GM19455 (cell line): ENCODE measurements around the gene LYRM4.
"Not testable (repeated sequence)": the region's sequence is repeated elsewhere in the genome, so short reads cannot be mapped to it uniquely, and the experiment has no call there.

Experiments
- ATAC-seq: cut with Tn5 transposase; IDR thresholded peaks from one replicate; pipeline ENCODE4 v1.9.1; 2021; ENCODE audit not compliant: unreplicated experiment

LYRM4 gene

DNA sequence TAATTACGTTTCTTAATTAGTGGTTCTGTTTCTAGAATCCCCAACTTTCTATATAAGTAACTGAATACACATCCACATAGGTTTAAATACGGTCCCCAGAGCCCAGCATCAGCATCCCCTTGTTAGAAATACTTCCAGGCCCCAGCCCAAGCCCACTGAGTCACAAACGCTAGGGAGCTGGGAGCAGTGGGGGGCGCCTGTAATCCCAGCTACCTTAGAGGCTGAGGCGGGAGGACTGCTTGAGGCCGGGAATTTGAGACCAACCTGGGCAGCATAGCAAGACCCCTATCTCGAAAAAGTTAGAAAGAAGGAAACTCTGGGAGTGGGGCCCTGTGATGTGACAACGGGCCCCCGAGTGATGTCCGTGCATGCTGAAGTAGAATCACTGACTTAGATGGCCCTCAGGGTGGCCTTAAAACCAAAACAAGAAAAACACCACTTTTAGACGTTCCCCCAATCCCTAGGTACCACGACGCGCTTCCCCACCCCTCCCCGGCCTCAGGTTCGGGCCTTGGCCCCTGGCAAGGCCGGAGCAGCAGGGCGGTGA, 176.9 kb downstream of the LYRM4 start:
- ATAC-seq = no peak

- ATAC-seq = no peak
Measured at GRCh38 chr6:5083307-5083583, 177.5 kb downstream of the LYRM4 start.

- no peak for ATAC-seq
Measured at GRCh38 chr6:5082487-5083306, 178.1 kb downstream of the LYRM4 start.

DNA sequence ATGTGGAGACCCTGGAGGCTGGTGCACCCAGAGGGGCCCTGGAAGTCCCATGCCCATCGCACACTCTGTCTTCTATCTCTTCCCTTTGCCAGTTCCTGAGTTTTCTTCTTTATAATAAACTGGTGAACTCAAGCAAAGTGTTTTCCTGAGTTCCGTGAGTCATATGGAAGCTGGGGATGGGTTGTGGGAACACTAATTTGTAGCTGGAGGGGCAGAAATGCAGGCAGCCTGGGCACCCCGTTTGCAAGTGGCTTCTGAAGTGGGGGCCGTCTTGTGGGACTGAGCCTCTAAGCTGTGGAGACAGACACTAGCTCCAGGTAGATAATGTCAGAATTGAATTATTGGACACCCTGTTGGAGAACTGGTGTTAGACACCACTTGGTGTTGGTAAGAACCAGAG, 178.8 kb downstream of the LYRM4 start:
- ATAC-seq = no peak

- ATAC-seq = no peak
Measured at GRCh38 chr6:5081182-5081581, 179.6 kb downstream of the LYRM4 start.

DNA sequence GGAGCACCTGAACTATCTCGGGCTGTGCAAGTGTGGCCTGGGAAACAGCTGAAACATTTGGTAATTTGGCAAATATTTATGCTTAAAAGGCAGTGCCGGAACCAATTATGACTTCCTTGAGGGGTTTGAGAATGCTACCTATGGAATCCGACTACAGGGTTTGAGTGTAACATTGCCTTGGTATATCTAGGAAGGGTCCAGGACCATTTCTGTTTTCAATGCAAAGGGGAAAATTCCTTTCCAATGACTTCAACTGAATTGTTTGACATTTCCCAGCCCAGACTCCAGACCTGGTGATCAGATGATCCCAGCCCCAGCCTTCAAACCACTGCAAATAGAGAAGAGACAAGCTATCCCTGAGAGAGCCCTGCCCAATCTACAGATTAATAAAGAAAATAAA, 180.2 kb downstream of the LYRM4 start:
- ATAC-seq = no peak

GRCh38 chr6:5079692-5080091, 181.1 kb downstream of the LYRM4 start:
- no peak for ATAC-seq

DNA sequence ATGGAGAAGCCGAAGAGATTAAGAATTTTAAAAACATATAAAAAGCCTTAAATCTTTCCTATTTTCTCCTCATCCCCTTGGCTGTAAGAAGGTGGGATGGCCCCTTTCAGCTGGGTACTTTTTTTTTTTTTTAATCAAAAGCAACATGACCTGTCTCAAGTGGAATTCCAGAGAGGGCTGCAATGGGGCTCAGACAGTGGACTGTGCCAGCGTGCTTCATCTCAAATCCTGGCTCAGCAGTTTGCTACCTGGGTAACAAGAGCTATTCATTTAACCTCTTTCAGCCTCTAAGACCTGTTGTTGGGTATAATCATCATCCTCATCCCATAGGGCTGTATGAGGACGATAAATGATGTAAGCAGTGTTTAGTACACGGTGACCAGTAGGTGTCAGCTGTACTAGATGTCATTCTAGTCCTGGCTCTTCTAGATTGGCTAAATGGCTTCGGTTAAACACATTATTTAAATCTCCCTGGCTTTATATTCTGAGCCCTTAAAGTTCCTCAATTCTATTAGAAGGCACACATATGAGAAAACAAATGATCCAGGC, 182.6 kb downstream of the LYRM4 start:
- ATAC-seq = no peak

- no peak for ATAC-seq
Measured at GRCh38 chr6:5076931-5077330, 183.8 kb downstream of the LYRM4 start.

DNA sequence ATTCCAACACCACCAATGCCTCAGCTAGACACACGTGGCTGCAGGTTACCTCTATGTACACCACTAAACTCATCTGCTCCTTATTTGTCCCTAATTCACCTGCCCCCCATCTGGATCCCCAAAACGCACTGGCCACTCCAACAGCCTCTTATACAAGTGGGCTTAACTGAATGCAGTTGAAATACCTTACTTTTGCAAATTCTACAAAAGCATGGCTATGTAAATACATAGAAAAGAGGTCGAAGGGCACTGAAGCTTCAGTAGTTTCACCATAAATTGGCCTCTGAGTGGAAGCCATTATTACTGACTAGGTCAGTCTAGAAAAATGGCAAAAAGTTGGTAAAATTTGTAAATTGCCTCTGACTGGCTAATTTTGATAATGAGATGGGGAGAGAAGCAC, 186.8 kb downstream of the LYRM4 start:
- ATAC-seq = no peak

DNA sequence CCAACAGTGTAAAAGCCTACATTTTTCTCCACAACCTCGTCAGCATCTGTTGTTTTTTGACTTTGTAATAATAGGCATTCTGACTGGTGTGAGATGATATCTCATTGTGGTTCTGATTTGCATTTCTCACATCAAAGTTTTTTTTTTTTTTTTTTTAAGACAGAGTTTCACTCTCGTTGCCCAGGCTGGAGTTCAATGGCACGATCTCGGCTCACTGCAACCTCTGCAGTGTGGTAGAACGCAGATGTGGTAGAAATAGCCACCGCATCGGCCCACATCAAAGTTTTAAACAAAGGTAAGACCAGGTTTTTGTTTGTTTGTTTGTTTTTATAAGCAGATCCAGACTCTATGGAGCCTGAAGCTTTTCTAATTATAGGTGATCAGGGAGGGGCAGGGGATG, 188.3 kb downstream of the LYRM4 start:
- ATAC-seq = no peak

DNA sequence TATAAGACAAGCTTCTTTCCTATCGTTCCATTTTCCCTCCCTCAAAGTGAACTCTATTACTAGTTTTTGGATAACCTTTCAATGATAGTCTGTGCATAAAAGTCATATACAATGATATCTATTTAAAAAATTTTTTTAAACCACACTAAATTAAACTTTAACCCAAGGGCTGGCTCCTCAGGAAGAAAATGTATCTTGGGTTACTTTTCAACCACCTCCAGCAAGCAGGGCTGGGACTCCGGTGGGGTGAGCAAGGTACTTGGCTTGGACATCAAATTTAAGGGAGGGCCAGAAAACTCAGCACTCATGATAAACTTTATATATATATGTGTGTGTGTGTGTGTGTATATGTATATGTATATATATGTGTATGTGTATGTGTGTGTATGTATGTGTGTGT, 189.5 kb downstream of the LYRM4 start:
- no peak for ATAC-seq

DNA sequence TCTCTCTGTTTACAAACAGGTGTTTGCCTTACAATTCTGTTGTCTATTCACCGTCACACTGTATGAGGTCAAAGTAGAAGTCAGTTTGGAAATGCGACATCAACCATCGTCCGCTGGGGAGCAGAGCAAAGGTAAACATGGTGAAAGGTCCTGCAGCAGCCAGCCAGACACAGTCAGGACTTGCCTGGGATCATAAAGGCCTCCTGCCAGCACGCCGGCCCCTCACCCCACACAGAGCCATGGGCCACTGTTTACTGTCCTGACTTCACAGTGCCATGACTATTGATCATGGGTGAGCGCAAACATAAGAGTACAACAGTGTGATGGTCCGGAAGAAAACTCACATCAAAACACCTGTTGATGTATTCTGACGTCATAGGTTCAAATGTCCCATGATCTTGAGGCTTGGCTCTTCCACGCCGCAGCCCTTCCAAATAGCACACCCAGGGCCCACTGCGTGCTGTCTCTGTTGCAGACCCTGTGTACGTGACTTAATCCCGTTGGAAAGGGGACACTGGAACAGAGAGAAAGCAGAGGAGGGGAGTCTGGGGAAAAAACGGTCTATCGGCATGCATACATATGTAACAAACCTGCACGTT, 192.5 kb downstream of the LYRM4 start:
- no peak for ATAC-seq

DNA sequence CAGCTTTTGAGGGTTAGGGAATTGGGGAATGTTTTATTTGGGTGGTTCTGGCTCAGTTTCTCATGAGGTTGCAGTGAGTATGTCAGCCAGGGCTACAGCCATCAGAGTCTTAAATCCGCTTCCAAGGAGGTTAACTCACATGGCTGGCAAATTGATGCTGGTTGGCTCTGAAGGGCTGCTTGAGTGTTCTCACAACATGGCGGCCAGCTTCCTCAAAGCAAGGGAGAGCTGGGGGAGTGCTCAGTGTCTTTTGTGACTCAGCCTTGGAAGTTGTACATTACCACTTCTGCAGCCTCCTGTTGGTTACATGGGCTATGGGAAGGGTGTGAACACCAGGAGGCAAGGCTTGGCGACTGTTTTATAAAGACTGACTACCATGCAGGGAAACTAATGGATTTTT, 193.4 kb downstream of the LYRM4 start:
- no peak for ATAC-seq

DNA sequence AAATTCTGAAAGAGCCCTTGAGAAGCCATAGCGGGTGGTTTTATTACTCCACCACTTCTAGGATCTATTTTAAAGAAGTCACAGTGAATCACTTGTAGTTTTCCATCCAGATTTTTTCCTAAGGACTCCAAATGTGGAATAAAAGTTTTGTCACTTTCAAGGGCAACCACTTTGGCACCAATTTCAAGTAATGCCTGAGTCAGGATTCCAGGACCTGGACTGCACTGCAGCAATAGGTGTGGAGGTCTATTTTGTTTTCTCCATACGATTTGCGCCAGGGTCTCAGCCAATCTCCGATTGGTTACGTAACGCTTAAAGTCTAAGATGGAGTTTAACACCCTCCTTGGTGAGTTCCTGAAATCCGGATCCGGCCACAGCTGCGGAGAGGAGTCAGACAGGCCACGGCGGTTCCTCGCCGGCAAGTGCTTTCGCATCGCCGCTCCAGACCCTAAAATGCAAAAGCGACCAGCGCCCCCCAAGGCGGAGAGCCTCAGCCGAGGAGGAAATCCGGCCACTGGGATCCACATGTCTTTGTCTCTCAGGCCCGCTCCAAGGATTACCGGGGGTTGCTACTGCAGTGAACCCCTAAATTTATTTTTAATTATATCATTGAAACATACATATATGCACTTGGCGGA, 194.2 kb downstream of the LYRM4 start:
- no peak for ATAC-seq

DNA sequence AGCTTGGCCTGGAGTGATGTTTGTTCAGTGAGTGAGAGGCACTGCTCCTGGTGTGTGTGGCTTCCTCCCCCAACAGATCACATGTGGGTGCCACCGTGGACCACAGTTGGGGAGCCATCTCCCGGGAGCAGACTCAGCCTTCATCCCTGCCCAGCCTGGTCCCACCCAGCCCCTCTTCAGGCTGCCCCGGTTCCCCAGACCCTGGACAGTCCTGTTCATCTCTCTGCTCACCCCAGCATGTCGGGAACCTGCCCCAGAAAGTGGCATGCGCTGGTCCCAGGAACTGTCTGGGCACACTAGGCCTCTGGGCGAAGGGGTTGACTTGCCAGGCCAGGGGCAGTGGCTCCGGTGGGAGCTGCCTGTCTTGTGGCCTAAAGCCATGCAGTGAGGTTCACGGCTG, 197.1 kb downstream of the LYRM4 start:
- ATAC-seq = no peak

- no peak for ATAC-seq
Measured at GRCh38 chr6:5061152-5061551, 199.6 kb downstream of the LYRM4 start.

DNA sequence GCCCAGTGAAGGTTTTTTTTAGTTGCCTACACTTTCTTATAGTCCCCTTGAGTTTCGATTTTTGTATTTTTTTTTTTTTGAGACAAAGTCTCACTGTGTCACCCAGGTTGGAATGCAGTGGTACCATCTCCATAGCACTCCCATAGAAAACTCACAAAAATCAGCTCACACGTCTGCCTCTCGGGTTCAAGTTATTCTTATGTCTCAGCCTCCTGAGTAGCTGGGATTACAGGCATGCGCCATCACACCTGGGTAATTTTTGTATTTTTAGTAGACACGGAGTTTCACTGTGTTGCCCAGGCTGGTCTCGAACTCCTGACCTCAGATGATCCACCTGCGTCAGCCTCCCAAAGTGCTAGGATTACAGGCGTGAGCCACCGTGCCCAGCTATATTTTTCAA, 200.3 kb downstream of the LYRM4 start:
- not testable (repeated sequence) for ATAC-seq

DNA sequence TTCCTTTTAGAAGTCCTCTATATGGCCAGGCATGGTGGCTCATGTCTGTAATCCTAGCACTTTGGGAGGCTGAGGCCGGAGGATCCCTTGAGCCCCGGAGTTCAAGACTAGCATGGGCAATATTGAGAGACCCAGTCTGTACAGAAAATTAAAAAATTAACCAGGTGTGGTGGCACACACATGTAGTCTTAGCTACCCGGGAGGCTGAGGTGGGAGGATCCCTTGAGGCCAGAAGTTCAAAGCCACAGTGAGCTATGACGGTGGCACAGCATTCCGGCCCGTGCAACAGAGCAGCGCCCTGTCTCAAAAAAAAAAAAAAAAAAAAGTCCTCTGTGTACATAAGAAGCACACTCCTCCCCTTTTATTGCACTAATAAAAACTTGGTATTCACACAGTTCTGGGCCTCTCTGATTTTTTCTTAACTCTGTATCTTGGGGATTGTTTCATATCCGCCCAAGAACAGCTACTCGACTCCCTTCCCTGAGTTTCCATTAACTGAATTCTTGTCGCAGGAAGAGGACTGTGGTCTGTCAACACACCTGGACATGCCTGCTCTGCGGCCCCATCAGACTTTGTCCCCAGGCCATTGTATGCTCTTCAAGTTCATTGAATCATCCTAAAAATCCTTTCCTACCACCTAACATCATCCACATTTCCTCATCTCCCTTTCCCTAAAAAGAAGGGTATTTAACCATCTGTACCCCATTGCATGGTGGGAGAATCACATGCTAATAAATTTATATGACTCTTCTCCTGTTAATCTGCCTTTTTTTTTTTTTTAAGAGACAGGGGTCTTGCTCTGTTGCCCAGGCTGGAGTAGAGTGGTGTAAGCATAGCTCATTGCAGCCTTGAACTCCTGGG, 201.5 kb downstream of the LYRM4 start:
- ATAC-seq = no peak
